IPS DF 4.7 (cell line): ENCODE results near the gene TCP11L2.

Experiments
- DNase-seq: peaks from one replicate; pipeline ENCODE4 v3.0.0-alpha.2; 2013; ENCODE audit warnings: low spot score; ENCODE audit errors: extremely low read depth

TCP11L2 gene

GRCh38 chr12:106302401-106303201 lies at the start of gene TCP11L2:
TSS of gene TCP11L2 (plus strand) at chr12:106302733. CDS start at chr12:106311076, 8,343 bp downstream.
- DNase-seq: no peak

GRCh38 chr12:106254724-106255123 lies 47.8 kb upstream of the TCP11L2 start:
- DNase-seq: peak; percentile 49

- DNase-seq: no peak
Measured at GRCh38 chr12:106255493-106255892, 47.0 kb upstream of the TCP11L2 start.

GRCh38 chr12:106255952-106256351 lies 46.6 kb upstream of the TCP11L2 start:
- DNase-seq: no peak

DNA sequence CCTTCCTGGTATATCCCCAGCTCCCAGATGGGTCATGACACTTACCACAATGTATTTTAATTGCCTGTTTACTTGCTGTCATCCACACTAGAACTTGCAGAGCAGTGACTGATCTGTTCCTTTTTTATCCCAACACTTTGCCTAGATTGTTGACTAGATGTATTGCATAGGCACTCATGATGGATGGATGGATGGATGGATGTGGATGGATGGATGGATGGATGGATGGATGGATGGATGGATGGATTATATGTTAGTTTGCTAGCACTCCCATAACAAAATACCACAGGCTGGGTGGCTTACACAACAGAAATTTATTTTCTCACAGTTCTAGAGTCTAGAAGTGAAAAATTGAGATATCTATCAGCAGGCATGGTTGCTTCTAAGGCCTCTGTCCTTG lies 46.0 kb upstream of the TCP11L2 start:
- DNase-seq: no peak

DNA sequence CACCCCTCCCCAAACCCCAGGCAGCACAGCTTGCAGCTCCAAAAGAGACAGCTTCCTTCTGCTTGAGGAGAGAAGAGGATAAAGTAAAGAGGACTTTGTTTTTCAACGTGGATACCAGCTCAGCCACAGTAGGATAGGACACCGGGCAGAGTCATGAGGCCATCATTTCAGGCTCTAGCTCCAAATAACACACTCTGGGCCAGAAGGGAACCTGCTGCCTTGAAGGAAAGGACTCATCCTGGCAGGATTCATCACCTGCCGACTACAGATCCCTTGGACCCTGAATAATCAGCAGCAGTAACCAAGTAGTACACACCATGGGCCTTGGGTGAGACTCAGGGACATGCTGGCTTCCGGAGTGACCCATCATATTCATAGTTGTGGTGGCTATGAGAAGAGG lies 44.3 kb upstream of the TCP11L2 start:
- no peak for DNase-seq

- DNase-seq: no peak
Measured at GRCh38 chr12:106258935-106259334, 43.6 kb upstream of the TCP11L2 start.

- DNase-seq: no peak
Measured at GRCh38 chr12:106265116-106265515, 37.4 kb upstream of the TCP11L2 start.

GRCh38 chr12:106267535-106267934 lies 35.0 kb upstream of the TCP11L2 start:
- DNase-seq: no peak

DNA sequence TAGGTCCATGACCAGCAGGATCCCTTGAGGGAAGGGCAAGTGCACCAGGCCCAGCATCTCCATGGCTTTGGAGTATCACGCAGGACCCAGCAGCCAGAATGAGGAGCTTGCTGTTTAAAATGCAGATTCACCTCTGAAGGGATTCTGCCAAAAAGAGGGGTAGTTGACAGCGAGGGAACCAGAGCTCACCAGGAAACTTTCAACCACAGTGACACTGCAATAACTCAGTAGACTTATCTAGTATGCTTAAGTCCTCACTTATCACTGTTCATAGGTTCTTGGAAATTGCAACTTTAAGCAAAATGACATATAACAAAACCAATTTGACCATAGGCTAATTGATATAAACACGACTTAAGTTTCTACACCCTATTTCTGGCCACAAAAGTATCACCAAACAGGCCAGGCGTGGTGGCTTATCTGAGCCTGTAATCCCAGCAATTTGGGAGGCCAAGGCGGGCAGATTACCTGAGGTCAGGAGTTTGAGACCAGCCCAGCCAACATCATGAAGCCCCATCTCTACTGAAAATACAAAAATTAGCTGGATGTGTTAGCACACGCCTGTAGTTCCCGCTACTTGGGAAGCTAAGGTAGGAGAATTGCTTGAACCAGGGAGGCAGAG lies 33.3 kb upstream of the TCP11L2 start:
- DNase-seq: no peak

- DNase-seq: no peak
Measured at GRCh38 chr12:106271575-106272505, 30.7 kb upstream of the TCP11L2 start.

DNA sequence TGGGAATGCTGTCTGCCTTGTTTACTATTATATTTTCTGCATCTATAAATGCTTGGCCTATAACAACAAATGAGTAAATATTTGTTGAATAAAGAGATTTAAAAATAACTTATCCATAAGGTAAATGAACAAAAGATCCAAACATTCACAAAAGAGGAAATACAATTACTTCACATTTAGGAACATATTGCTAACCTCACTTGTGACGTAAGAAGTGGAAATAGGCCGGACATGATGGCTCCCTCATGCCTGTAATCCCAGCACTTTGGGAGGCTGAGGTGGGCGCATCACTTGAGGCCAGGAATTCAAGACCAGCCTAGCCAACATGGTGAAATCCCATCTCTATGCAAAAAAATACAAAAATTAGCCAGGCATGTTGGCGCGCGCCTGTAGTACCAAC lies 29.0 kb upstream of the TCP11L2 start:
- DNase-seq: no peak

DNA sequence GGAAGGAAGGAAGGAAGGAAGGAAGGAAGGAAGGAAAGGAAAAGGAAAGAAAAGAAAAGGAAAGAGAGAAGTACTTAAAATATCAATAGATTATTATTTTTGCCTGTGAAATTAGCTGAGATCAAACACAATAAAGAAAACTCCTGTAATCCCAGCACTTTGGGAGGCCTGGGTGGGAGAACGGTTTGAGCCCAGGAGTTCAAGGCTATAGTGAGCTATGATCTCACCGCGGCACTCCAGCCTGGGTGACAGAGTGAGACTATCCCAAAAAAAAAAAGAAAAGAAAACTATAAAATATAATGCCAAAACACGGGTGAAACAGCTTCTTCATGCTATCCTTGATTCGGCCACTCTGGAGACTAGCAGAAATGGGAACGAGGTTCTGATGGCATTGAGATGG lies 28.5 kb upstream of the TCP11L2 start:
- no peak for DNase-seq

GRCh38 chr12:106274575-106275121 lies 27.9 kb upstream of the TCP11L2 start:
- no peak for DNase-seq

- no peak for DNase-seq
Measured at GRCh38 chr12:106275458-106275857, 27.1 kb upstream of the TCP11L2 start.

DNA sequence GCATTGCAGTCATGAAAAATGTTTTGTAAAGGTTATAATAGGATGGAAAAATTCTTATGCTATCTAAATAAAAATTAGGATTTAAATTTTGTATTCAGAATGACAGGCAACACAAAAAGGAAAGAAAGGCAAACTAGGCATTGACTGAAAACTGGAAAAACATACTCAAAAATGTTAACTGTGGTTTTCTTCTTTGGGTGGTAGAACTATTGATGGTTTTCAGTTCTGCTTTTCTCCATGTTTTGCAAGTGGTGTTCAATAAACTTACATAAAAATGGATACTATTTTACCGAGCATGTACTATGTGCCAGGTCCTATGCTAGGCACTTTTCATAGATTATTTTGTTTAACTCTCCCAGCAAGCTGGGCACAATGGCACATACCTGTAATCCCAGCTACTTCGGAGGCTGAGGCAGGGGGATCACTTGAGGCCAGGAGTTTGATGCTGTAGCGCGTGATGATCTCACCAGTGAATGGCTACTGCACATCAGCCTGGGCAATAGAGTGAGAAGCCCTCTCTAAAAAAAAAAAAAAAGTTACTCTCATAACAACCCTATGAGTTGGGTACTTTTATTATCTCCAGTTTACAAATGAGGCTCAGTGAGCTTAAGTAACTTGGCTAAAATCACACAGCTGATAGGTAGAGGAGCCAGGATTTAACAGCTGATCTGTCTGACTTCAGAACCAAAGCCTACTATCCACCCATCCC lies 26.3 kb upstream of the TCP11L2 start:
- no peak for DNase-seq

DNA sequence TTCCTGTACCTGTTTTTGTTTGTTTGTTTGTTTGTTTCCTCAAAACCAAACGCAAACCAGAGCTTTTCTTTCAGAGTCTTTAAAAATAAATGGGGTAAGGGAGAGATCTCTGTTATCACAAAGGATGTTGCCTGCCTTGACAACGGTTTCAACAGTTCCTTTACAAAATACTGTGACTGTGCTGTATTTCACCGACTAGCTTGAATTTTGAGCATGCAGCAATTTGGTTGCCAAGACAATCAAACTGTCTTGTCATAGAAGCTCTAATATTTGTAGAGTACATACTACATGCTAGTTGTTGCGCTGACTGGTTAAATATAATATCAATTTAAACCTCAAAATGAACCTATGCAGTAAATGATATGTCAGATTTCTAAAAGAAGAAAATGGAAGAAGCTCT lies 22.4 kb upstream of the TCP11L2 start:
- no peak for DNase-seq

- DNase-seq: no peak
Measured at GRCh38 chr12:106281056-106281782, 21.3 kb upstream of the TCP11L2 start.

DNA sequence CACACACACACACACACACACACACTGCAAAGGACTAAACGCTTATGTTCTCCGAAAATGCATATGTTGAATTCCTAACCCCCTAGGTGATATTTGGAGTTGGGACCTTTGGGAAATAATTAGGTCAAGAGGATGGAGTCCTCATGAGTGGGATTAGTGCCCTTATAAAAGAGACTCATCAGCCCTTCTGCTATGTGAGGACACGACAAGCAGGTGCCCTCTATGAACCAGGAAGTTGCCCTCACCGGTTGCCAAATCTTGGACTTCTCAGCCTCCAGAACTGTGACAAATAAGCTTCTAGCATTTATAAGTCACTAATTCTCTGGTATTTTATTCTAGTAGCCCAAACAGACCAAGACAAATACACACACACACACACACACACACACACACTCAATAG lies 20.7 kb upstream of the TCP11L2 start:
- DNase-seq: no peak

- no peak for DNase-seq
Measured at GRCh38 chr12:106282457-106283097, 20.0 kb upstream of the TCP11L2 start.
